Astrocyte of the spinal cord (primary cell): ENCODE data around the gene OR6B1.
"Not testable (repeated sequence)": the region's sequence is repeated elsewhere in the genome, so short reads cannot be mapped to it uniquely, and the experiment has no call there.

ENCODE experiments used
- DNase-seq: peaks from one replicate; pipeline ENCODE4 v3.0.0; 2011; ENCODE audit warnings: low read depth, low spot score
- H3K4me3 ChIP-seq: 2 replicates; pipeline ENCODE4 v1.5.1; 2011; ENCODE audit warnings: low read depth, mild to moderate bottlenecking, low read length, moderate library complexity
- CTCF ChIP-seq: IDR thresholded peaks from 2 replicates; pipeline ENCODE4 v1.5.1; 2012; ENCODE audit warnings: low read depth, mild to moderate bottlenecking, low read length, inconsistent platforms
- in situ Hi-C: cut with HindIII; loops from 2 replicates; pipeline ENCODE4 v1.10.0; 2017; ENCODE audit warnings: low sequenced_read_pairs

Gene OR6B1

GRCh38 chr7:143993924-143994323 is 6.2 kb upstream of the OR6B1 start:
- in situ Hi-C loops: no loop called here
- no peak for DNase-seq
- no peak overlapping the region for H3K4me3 ChIP-seq
- TF ChIP-seq CTCF: no peak

GRCh38 chr7:144001543-144001942 is 1.4 kb downstream of the OR6B1 start:
- no peak for DNase-seq
- in situ Hi-C loops: no loop called here
- TF ChIP-seq CTCF: no peak
- H3K4me3 ChIP-seq: no peak overlapping the region

GRCh38 chr7:144004703-144005102 is 4.6 kb downstream of the OR6B1 start:
- TF ChIP-seq CTCF: no peak
- H3K4me3 ChIP-seq: no peak overlapping the region
- no peak for DNase-seq
- in situ Hi-C loops: no loop called here

- TF ChIP-seq CTCF: no peak
- no peak overlapping the region for H3K4me3 ChIP-seq
- DNase-seq: no peak
- in situ Hi-C loops: no loop called here
Measured at GRCh38 chr7:144006029-144006691, 6.0 kb downstream of the OR6B1 start.

GRCh38 chr7:144006692-144007042 is 6.5 kb downstream of the OR6B1 start:
- no peak for TF ChIP-seq CTCF
- no peak for DNase-seq
- H3K4me3 ChIP-seq: no peak overlapping the region
- in situ Hi-C loops: no loop called here

GRCh38 chr7:144009361-144009760 is 9.2 kb downstream of the OR6B1 start:
- no peak for TF ChIP-seq CTCF
- no peak overlapping the region for H3K4me3 ChIP-seq
- no peak for DNase-seq
- in situ Hi-C loops: no loop called here

- in situ Hi-C loops, H3K4me3 ChIP-seq: not testable (repeated sequence)
Measured at GRCh38 chr7:144010061-144010460, 9.9 kb downstream of the OR6B1 start.

GRCh38 chr7:144010821-144011220 is 10.7 kb downstream of the OR6B1 start:
- H3K4me3 ChIP-seq, in situ Hi-C loops, DNase-seq: not testable (repeated sequence)

More at GRCh38 chr7:144010061-144010460, 9.9 kb downstream of the OR6B1 start:
- DNase-seq: not testable (repeated sequence)
